Measurements from ENCODE around the gene PRM1. TPM values are rescaled to one million over a fixed set of nuclear protein-coding genes. Genes with fewer than 3 reads are reported as not detected.

Gene PRM1
- total RNA-seq, 1 experiment from 2014 or later = not detected

GRCh38 chr16:11255737-11256660 lies 25.1 kb downstream of the PRM1 start, which contains the start of gene SOCS1:
TSS of gene SOCS1 (minus strand) at chr16:11256204. CDS start at chr16:11255478, 726 bp downstream.
- peak within 1 kb of the TSS; percentile 99 for H3K4me2 ChIP-seq
- intact Hi-C loops (cut with micrococcal nuclease; ENCODE audit: unreplicated experiment) = loop anchor here (1.0 to 10.0 kb wide), 10 partner anchors 41 to 285 kb away; no protein-coding TSS in a partner anchor
- no peaks in the 10 kb centered on the region for H3K9me3 ChIP-seq (ENCODE audit: insufficient read depth, low read depth)
- no TSS peak for BruUV-seq (replicated peaks)
- H3K27ac ChIP-seq = peak within 1 kb of the TSS; percentile 69
- peak within 1 kb of the TSS; percentile 96 for H3K4me3 ChIP-seq
- CTCF ChIA-PET = interaction anchor here (0.6 to 3.7 kb wide), 22 partner anchors 31 to 1066 kb away, joined by 3 to 25 read pairs (median 4); no protein-coding TSS in a partner anchor
- no peaks in the 10 kb centered on the region for H4K20me1 ChIP-seq (ENCODE audit: insufficient read depth)
- H3K36me3 ChIP-seq (ENCODE audit: low read depth) = no peaks in the 10 kb centered on the region
- H3K4me1 ChIP-seq (replicated peaks; ENCODE audit: insufficient read depth) = peaks cover 23% of the 10 kb centered on the region
- TF ChIP-seq EZH2 (IDR thresholded peaks at IDR 0.05; ENCODE audit: low read depth) (no peak), CTCF (conservative IDR thresholded peaks at IDR 0.05) (peak; percentile 81)
- peak; percentile 63 to 93 for DNase-seq
- H3K79me2 ChIP-seq (ENCODE audit: low read depth) = no peaks in the 10 kb centered on the region
- no peaks in the 10 kb centered on the region for H3K27me3 ChIP-seq (ENCODE audit: insufficient read depth, low read depth)
- POLR2A ChIA-PET (ENCODE audit: unreplicated experiment) = interaction anchor here (0.5 to 1.7 kb wide), 27 partner anchors 10 to 1854 kb away, joined by 3 to 13 read pairs (median 5); partner anchors contain the start of gene LITAF
- peak within 1 kb of the TSS; percentile 95 for H2AFZ ChIP-seq
- H3K9me2 ChIP-seq (ENCODE audit: insufficient read depth) = no peaks in the 10 kb centered on the region
- peaks cover 7% of the 10 kb centered on the region; the same call in 1 of the 2 replicates for H3F3A ChIP-seq (ENCODE audit: insufficient read depth, low read depth)

- H3K27me3 ChIP-seq (ENCODE audit: insufficient read depth, low read depth) = no peaks in the 10 kb centered on the region
- H3K4me3 ChIP-seq = peak overlapping the region; percentile 96
- DNase-seq = peak in 1 of 2 experiments; percentile 51
- H2AFZ ChIP-seq = peak overlapping the region; percentile 95
- intact Hi-C loops (cut with micrococcal nuclease; ENCODE audit: unreplicated experiment) = loop anchor here (1.0 to 10.0 kb wide), 5 partner anchors 42 to 284 kb away; no protein-coding TSS in a partner anchor
- H3K9me3 ChIP-seq (ENCODE audit: insufficient read depth, low read depth) = no peaks in the 10 kb centered on the region
- no peaks in the 10 kb centered on the region for H3K36me3 ChIP-seq (ENCODE audit: low read depth)
- peak overlapping the region; percentile 96 for H3K4me2 ChIP-seq
- H4K20me1 ChIP-seq (ENCODE audit: insufficient read depth) = no peaks in the 10 kb centered on the region
- no peak for TF ChIP-seq CTCF (conservative IDR thresholded peaks at IDR 0.05)
- no peak for TF ChIP-seq EZH2 (IDR thresholded peaks at IDR 0.05; ENCODE audit: low read depth)
- no peak overlapping the region for H3K27ac ChIP-seq
- H3K79me2 ChIP-seq (ENCODE audit: low read depth) = no peaks in the 10 kb centered on the region
- ChIA-PET POLR2A (ENCODE audit: unreplicated experiment) (interaction anchor here (0.6 to 1.2 kb wide), 13 partner anchors 42 to 543 kb away, joined by 3 to 13 read pairs (median 4); no protein-coding TSS in a partner anchor), CTCF (interaction anchor here (0.5 to 3.7 kb wide), 18 partner anchors 57 to 1067 kb away, joined by 3 to 25 read pairs (median 4); no protein-coding TSS in a partner anchor)
- peaks cover 23% of the 10 kb centered on the region for H3K4me1 ChIP-seq (replicated peaks; ENCODE audit: insufficient read depth)
- H3K9me2 ChIP-seq (ENCODE audit: insufficient read depth) = no peaks in the 10 kb centered on the region
- no TSS peak for BruUV-seq (replicated peaks)
- peaks cover 7% of the 10 kb centered on the region; the same call in 1 of the 2 replicates for H3F3A ChIP-seq (ENCODE audit: insufficient read depth, low read depth)
These were observed 26.0 kb downstream of the PRM1 start for GRCh38 chr16:11254913-11255736.

Data from PC-9 (cell line).